T-helper 2 cell treated with Interferon-gamma antibody and Interleukin-4, amounts not matched to agents 100 ng/mL and 5 ng/mL, for 36 hours (primary cell): Measurements from ENCODE around the gene TMOD1. TPM values are rescaled to one million over a fixed set of nuclear protein-coding genes. Genes with fewer than 3 reads are reported as not detected.
"Not testable (repeated sequence)": the region's sequence is repeated elsewhere in the genome, so short reads cannot be mapped to it uniquely, and the experiment has no call there.

Source experiments
- intact Hi-C: fragments of 100-400 bp; cut with micrococcal nuclease; formaldehyde crosslinking; loops from one replicate; pipeline ENCODE4 v1.15.1; 2023
- total RNA-seq: library from RNA; stranded (reverse); gene quantifications from 2 replicates; pipeline ENCODE4 v1.2.3, GENCODE V29; 2022

The TMOD1 gene
- total RNA-seq, 1 donor from 2014 or later: 0.68 TPM

- intact Hi-C loops: no loop called here
Measured at GRCh38 chr9:97564291-97565175, 63.1 kb downstream of the TMOD1 start.

DNA sequence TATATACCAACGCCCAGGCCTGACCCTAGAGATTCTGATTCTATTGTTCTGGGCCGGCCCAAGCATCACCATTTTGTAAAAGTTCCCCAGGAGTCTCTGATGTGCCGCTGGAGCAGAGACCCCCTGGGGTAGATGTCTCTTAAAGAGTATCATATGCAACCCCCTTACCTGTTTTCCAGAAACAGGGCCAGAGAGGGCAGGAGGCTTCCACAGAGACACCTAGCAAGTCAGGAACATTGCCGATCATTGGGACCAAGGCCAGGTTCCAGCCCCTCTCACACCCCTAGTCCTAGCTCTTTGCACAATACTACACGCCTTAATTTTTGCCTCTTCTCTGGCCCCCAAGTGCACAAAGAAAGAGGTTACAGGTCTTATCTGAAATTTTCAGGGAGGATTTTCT is 63.8 kb downstream of the TMOD1 start:
- intact Hi-C loops: no loop called here

- intact Hi-C loops: no loop called here
Measured at GRCh38 chr9:97567182-97567893, 65.9 kb downstream of the TMOD1 start.

DNA sequence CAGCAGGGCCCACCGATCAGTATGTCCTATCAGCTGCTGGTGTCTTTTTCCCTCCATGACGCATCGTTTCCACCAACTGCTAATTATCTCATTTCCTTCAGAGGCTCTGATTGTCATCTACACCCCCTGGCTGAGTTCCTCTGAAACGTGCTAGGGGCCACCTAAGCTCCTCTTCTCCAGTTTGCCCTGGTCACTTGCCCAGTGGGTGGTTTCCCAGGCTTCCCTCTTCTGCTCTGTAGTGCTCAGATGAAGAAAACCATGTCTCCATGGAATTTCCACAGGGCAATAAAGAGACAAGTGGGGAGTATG is 66.4 kb downstream of the TMOD1 start:
- intact Hi-C loops: no loop called here

- intact Hi-C loops: no loop called here
Measured at GRCh38 chr9:97568461-97569275, 67.2 kb downstream of the TMOD1 start.

GRCh38 chr9:97570899-97571298 is 69.4 kb downstream of the TMOD1 start:
- intact Hi-C loops: no loop called here

- intact Hi-C loops: no loop called here
Measured at GRCh38 chr9:97571664-97572063, 70.2 kb downstream of the TMOD1 start.

GRCh38 chr9:97572196-97572891 is 70.9 kb downstream of the TMOD1 start:
- intact Hi-C loops: no loop called here

GRCh38 chr9:97572892-97573365 is 71.5 kb downstream of the TMOD1 start:
- intact Hi-C loops: no loop called here

DNA sequence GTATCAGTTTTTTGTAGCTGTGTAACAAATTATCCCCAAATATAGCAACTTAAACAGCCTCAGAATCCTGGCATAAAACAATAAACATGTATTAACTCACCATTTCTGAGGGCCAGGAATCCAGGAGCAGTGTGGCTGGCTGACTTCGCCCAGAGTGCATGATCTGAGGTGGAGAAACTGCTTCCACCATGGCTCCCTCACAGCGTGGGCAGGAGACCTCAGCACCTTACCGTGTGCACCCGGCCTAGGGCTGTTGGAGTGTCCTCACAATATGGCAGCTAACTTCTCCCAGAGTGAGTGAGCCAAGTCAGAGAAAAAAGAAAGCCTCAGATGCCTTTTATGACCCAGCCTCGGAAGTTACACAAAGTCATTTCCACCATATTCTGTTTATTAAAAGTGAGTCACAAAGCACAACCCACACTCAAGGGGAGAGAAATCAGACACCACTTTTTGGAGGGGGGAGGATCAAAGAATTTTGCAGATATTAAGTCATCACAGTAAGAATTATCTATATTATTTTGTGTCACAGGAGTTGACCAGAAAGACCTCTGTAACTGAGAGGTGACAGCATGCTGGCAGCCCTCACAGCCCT is 72.1 kb downstream of the TMOD1 start:
- intact Hi-C loops: no loop called here

GRCh38 chr9:97574101-97574571 is 72.7 kb downstream of the TMOD1 start:
- intact Hi-C loops: not testable (repeated sequence)

DNA sequence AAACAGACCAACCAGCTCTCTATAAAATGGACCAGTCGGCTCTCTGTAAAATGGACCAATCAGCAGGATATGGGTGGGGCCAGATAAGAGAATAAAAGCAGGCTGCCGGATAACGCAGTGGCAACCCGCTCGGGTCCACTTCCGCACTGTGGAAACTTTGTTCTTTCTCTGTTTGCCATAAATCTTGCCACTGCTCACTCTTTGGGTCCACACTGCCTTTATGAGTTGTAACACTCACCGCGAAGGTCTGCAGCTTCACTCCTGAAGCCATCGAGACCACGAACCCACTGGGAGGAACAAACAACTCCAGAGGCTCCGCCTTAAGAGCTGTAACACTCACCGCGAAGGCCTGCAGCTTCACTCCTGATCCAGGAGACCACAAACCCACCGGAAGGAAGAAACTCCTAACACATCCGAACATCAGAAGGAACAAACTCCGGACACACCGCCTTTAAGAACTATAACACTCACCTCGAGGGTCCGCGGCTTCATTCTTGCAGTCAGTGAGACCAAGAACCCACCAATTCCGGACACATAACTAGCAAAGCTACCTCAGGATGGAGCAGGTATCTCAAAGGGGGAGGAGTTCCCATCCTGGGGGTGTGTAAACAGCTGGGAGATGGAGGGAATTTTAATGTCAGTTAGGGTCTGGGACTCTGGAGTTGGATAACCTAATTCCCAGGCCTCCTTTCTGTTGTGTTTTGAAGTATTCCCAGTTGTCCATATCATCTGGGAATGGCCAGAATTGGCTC is 73.6 kb downstream of the TMOD1 start:
- intact Hi-C loops: not testable (repeated sequence)

DNA sequence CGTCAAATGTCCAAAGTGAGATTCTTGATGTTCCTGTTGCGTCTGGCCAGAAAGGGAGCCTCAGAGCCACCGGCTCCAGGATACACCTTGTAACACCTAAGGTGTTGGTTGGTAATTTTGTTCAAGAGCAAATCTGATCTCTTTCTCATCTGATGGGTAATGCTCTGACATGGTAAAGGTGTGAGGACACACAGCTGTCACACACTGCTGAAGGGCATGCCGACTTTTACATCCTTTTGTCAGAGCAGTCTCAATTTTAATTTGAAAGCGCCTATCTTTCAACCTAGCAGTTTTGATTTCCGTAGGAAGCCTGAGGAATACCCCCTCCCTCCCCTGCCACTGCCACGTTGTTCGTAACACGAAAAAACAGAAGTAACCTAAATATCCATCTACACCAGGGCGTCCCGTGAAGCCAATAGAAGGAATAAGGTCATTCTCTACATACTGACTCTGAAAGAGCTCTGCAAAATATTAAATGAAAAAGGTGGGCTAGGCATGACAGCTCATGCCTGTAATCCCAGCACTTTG is 74.3 kb downstream of the TMOD1 start:
- intact Hi-C loops: no loop called here

GRCh38 chr9:97577051-97577450 is 75.6 kb downstream of the TMOD1 start:
- intact Hi-C loops: no loop called here

- intact Hi-C loops: no loop called here
Measured at GRCh38 chr9:97578846-97579245, 77.4 kb downstream of the TMOD1 start.

DNA sequence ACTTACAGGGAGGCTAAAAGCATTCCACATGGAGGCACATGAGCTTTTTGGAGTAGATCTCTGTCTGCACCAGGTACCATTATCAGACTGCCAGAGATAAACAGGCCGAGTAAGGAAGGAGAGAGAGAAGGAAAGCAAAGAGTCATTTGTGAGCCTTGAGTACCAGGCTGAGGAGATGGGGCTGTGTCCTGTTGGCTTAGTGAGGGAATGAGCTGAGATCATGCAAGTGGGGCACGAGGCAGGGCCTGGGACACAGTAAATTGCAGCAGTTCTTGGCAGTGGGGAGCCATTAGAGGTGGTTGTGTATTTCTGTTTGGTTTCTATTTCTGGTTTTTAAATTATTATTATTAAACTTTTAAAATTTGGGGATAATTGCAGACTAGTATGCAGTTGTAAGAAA is 78.4 kb downstream of the TMOD1 start:
- intact Hi-C loops: no loop called here

DNA sequence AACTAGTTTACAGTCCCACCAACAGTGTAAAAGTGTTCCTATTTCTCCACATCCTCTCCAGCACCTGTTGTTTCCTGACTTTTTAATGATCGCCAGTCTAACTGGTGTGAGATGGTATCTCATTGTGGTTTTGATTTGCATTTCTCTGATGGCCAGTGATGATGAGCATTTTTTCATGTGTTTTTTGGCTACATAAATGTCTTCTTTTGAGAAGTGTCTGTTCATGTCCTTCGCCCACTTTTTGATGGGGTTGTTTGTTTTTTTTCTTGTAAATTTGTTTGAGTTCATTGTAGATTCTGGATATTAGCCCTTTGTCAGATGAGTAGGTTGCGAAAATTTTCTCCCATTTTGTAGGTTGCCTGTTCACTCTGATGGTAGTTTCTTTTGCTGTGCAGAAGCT is 80.1 kb downstream of the TMOD1 start:
- intact Hi-C loops: not testable (repeated sequence)

- intact Hi-C loops: not testable (repeated sequence)
Measured at GRCh38 chr9:97584778-97585177, 83.3 kb downstream of the TMOD1 start.

GRCh38 chr9:97586909-97587308 is 85.4 kb downstream of the TMOD1 start:
- intact Hi-C loops: not testable (repeated sequence)

- intact Hi-C loops: no loop called here
Measured at GRCh38 chr9:97591535-97591934, 90.1 kb downstream of the TMOD1 start.
